ENCODE results near the gene GSK3B. TPM values are rescaled to one million over a fixed set of nuclear protein-coding genes. Genes with fewer than 3 reads are reported as not detected.
A peak's percentile ranks its signal among the peaks of the same experiment; 100 is the strongest.
"Not testable (repeated sequence)": the region's sequence is repeated elsewhere in the genome, so short reads cannot be mapped to it uniquely, and the experiment has no call there.

Gene GSK3B
- total and polyA plus RNA-seq, 4 donors, result 11.0 to 64.9 (median 30.6) TPM

GRCh38 chr3:119891944-119892721 is 202.1 kb downstream of the GSK3B start:
- H3K4me1 ChIP-seq (ENCODE audit: control insufficient read depth in 5 of 5, insufficient read depth in 5 of 5, low read length in 5 of 5), result peaks cover 0 to 4% (median 0%) of the 10 kb centered on the region in 5 donors
- 34 to 44% methylated on average over 10 of the region's 10 CpGs for WGBS, 2 donors
- ATAC-seq (ENCODE audit: insufficient read depth, low FRiP score) (peak; percentile 69), DNase-seq (peak; percentile 51 to 93 (median 91))
- no peaks in the 10 kb centered on the region for H3K27me3 ChIP-seq (ENCODE audit: control insufficient read depth in 3 of 3, insufficient read depth in 3 of 3, low read length in 2 of 3)
- H3K9ac ChIP-seq (ENCODE audit: insufficient read depth in 1 of 2, low read length in 2 of 2), result no peak overlapping the region
- H3K9me3 ChIP-seq (ENCODE audit: control insufficient read depth in 4 of 4, insufficient read depth in 3 of 4, low read length in 3 of 4), result peaks cover 0 to 6% (median 0%) of the 10 kb centered on the region in 4 donors
- peak; percentile 56 for TF ChIP-seq CTCF (IDR thresholded peaks at IDR 0.05; ENCODE audit: control extremely low read depth, extremely low read depth)
- H3K4me3 ChIP-seq, result no peak overlapping the region
- peaks cover 0 to 11% (median 7%) of the 10 kb centered on the region in 4 donors for H3K36me3 ChIP-seq (ENCODE audit: control insufficient read depth in 4 of 4, insufficient read depth in 4 of 4, low read length in 4 of 4)
- no peak overlapping the region for H3K27ac ChIP-seq (ENCODE audit: low read depth in 1 of 2, low read length in 1 of 2)

- H3K27me3 ChIP-seq (ENCODE audit: control insufficient read depth in 3 of 3, insufficient read depth in 3 of 3, low read length in 2 of 3); H3K27ac ChIP-seq (ENCODE audit: low read depth in 1 of 2, low read length in 1 of 2); H3K4me3 ChIP-seq; H3K9me3 ChIP-seq (ENCODE audit: control insufficient read depth in 4 of 4, insufficient read depth in 3 of 4, low read length in 3 of 4); DNase-seq; ATAC-seq (ENCODE audit: insufficient read depth, low FRiP score); H3K4me1 ChIP-seq (ENCODE audit: control insufficient read depth in 5 of 5, insufficient read depth in 5 of 5, low read length in 5 of 5); H3K9ac ChIP-seq (ENCODE audit: insufficient read depth in 1 of 2, low read length in 2 of 2): not testable (repeated sequence)
- WGBS, 2 donors, result 97 to 99% methylated on average over 4 of the region's 4 CpGs
- H3K36me3 ChIP-seq (ENCODE audit: control insufficient read depth in 4 of 4, insufficient read depth in 4 of 4, low read length in 4 of 4), result peaks cover 0 to 15% (median 9%) of the 10 kb centered on the region in 4 donors
These were observed 205.6 kb downstream of the GSK3B start for GRCh38 chr3:119888681-119889080.

GRCh38 chr3:119885746-119886530 is 208.3 kb downstream of the GSK3B start:
- Histone ChIP-seq H3K27ac (ENCODE audit: low read depth in 1 of 2, low read length in 1 of 2) (no peak overlapping the region), H3K9me3 (ENCODE audit: control insufficient read depth in 4 of 4, insufficient read depth in 3 of 4, low read length in 3 of 4) (peaks cover 0 to 6% (median 0%) of the 10 kb centered on the region in 4 donors), H3K27me3 (ENCODE audit: control insufficient read depth in 3 of 3, insufficient read depth in 3 of 3, low read length in 2 of 3) (no peaks in the 10 kb centered on the region), H3K4me3 (no peak overlapping the region), H3K36me3 (ENCODE audit: control insufficient read depth in 4 of 4, insufficient read depth in 4 of 4, low read length in 4 of 4) (peaks cover 1 to 15% (median 9%) of the 10 kb centered on the region in 4 donors), H3K9ac (ENCODE audit: insufficient read depth in 1 of 2, low read length in 2 of 2) (no peak overlapping the region), H3K4me1 (ENCODE audit: control insufficient read depth in 5 of 5, insufficient read depth in 5 of 5, low read length in 5 of 5) (no peaks in the 10 kb centered on the region)
- ATAC-seq (ENCODE audit: insufficient read depth, low FRiP score) (no peak), DNase-seq (no peak)
- TF ChIP-seq CTCF (IDR thresholded peaks at IDR 0.05; ENCODE audit: control extremely low read depth, extremely low read depth), result no peak
- 96 to 99% methylated on average over 3 of the region's 3 CpGs for WGBS, 2 donors

GRCh38 chr3:119884161-119884557 is 210.1 kb downstream of the GSK3B start:
- Histone ChIP-seq H3K27me3 (ENCODE audit: control insufficient read depth in 3 of 3, insufficient read depth in 3 of 3, low read length in 2 of 3) (no peaks in the 10 kb centered on the region), H3K36me3 (ENCODE audit: control insufficient read depth in 4 of 4, insufficient read depth in 4 of 4, low read length in 4 of 4) (peaks cover 1 to 19% (median 7%) of the 10 kb centered on the region in 4 donors), H3K4me3 (no peak overlapping the region), H3K9ac (ENCODE audit: insufficient read depth in 1 of 2, low read length in 2 of 2) (no peak overlapping the region), H3K27ac (ENCODE audit: low read depth in 1 of 2, low read length in 1 of 2) (no peak overlapping the region), H3K9me3 (ENCODE audit: control insufficient read depth in 4 of 4, insufficient read depth in 3 of 4, low read length in 3 of 4) (peaks cover 0 to 4% (median 0%) of the 10 kb centered on the region in 4 donors), H3K4me1 (ENCODE audit: control insufficient read depth in 5 of 5, insufficient read depth in 5 of 5, low read length in 5 of 5) (no peaks in the 10 kb centered on the region)
- ATAC-seq (ENCODE audit: insufficient read depth, low FRiP score), result no peak
- DNase-seq, result no peak
- TF ChIP-seq CTCF (IDR thresholded peaks at IDR 0.05; ENCODE audit: control extremely low read depth, extremely low read depth), result no peak
- 90 to 95% methylated on average over 4 of the region's 4 CpGs for WGBS, 2 donors
